ENCODE data around the gene OPN4. TPM values are rescaled to one million over a fixed set of nuclear protein-coding genes. Genes with fewer than 3 reads are reported as not detected.
"Not testable (repeated sequence)": the region's sequence is repeated elsewhere in the genome, so short reads cannot be mapped to it uniquely, and the experiment has no call there.

The OPN4 gene
- polyA plus RNA-seq, 3 donors from 2014 or later = not detected

- Mint-ChIP-seq H3K4me1 (no peaks in the 10 kb centered on the region), H3K27ac (no peak overlapping the region), H3K27me3 (ENCODE audit: low read depth in 3 of 3) (peaks cover 0 to 7% (median 7%) of the 10 kb centered on the region in 3 donors), H3K4me3 (no peak overlapping the region), H3K36me3 (no peaks in the 10 kb centered on the region), H3K9me3 (no peaks in the 10 kb centered on the region)
- DNase-seq = no peak
These were observed 18.0 kb upstream of the OPN4 start for GRCh38 chr10:86636311-86636710.

- Mint-ChIP-seq H3K9me3 (peaks cover 0 to 2% (median 0%) of the 10 kb centered on the region in 6 donors), H3K4me1 (peaks cover 10 to 15% of the 10 kb centered on the region in 2 donors), H3K27ac (no peak overlapping the region), H3K4me3 (no peak overlapping the region), H3K36me3 (peaks cover 0 to 3% (median 0%) of the 10 kb centered on the region in 3 donors), H3K27me3 (ENCODE audit: low read depth in 3 of 3) (peaks cover 0 to 6% (median 2%) of the 10 kb centered on the region in 3 donors)
- no peak for DNase-seq
These were observed 12.3 kb upstream of the OPN4 start for GRCh38 chr10:86642021-86642420.

- DNase-seq = no peak
- H3K27ac Mint-ChIP-seq = no peak overlapping the region
- H3K27me3 Mint-ChIP-seq (ENCODE audit: low read depth in 3 of 3) = peaks cover 0 to 6% (median 2%) of the 10 kb centered on the region in 3 donors
- H3K9me3 Mint-ChIP-seq = peaks cover 0 to 2% (median 0%) of the 10 kb centered on the region in 6 donors
- peaks cover 0 to 3% (median 0%) of the 10 kb centered on the region in 3 donors for H3K36me3 Mint-ChIP-seq
- peaks cover 10 to 15% of the 10 kb centered on the region in 2 donors for H3K4me1 Mint-ChIP-seq
- no peak overlapping the region for H3K4me3 Mint-ChIP-seq
These were observed 11.8 kb upstream of the OPN4 start for GRCh38 chr10:86642499-86642898.

- no peak overlapping the region for H3K4me3 Mint-ChIP-seq
- H3K4me1 Mint-ChIP-seq = peaks cover 10 to 15% of the 10 kb centered on the region in 2 donors
- no peak overlapping the region for H3K27ac Mint-ChIP-seq
- H3K9me3 Mint-ChIP-seq = peaks cover 0 to 2% (median 0%) of the 10 kb centered on the region in 6 donors
- H3K27me3 Mint-ChIP-seq (ENCODE audit: low read depth in 3 of 3) = peaks cover 0 to 6% (median 0%) of the 10 kb centered on the region in 3 donors
- peaks cover 0 to 3% (median 0%) of the 10 kb centered on the region in 3 donors for H3K36me3 Mint-ChIP-seq
- no peak for DNase-seq
These were observed 10.1 kb upstream of the OPN4 start for GRCh38 chr10:86644152-86644793.

GRCh38 chr10:86644794-86645445 is 9.4 kb upstream of the OPN4 start:
- Mint-ChIP-seq H3K27me3 (ENCODE audit: low read depth in 3 of 3) (peaks cover 0 to 6% (median 0%) of the 10 kb centered on the region in 3 donors), H3K27ac (no peak overlapping the region), H3K4me3 (no peak overlapping the region), H3K9me3 (peaks cover 0 to 2% (median 0%) of the 10 kb centered on the region in 6 donors), H3K4me1 (peaks cover 10 to 15% of the 10 kb centered on the region in 2 donors), H3K36me3 (peaks cover 0 to 3% (median 0%) of the 10 kb centered on the region in 3 donors)
- no peak for DNase-seq

- H3K27ac Mint-ChIP-seq, H3K9me3 Mint-ChIP-seq: not testable (repeated sequence)
- H3K4me1 Mint-ChIP-seq = peaks cover 10 to 15% of the 10 kb centered on the region in 2 donors
These were observed 8.7 kb upstream of the OPN4 start for GRCh38 chr10:86645621-86646165.

GRCh38 chr10:86646532-86646931 is 7.8 kb upstream of the OPN4 start:
- Mint-ChIP-seq H3K36me3 (peaks cover 0 to 2% (median 0%) of the 10 kb centered on the region in 3 donors), H3K4me1 (peaks cover 10 to 15% of the 10 kb centered on the region in 2 donors), H3K4me3 (no peak overlapping the region), H3K9me3 (peaks cover 0 to 2% (median 0%) of the 10 kb centered on the region in 6 donors), H3K27me3 (ENCODE audit: low read depth in 3 of 3) (peaks cover 0 to 6% (median 3%) of the 10 kb centered on the region in 3 donors), H3K27ac (no peak overlapping the region)
- no peak for DNase-seq

More at GRCh38 chr10:86645621-86646165, 8.7 kb upstream of the OPN4 start:
- DNase-seq; H3K27me3 Mint-ChIP-seq (ENCODE audit: low read depth in 3 of 3); H3K4me3 Mint-ChIP-seq; H3K36me3 Mint-ChIP-seq: not testable (repeated sequence)

GRCh38 chr10:86646933-86647332 is 7.4 kb upstream of the OPN4 start:
- peaks cover 10 to 15% of the 10 kb centered on the region in 2 donors for H3K4me1 Mint-ChIP-seq
- H3K9me3 Mint-ChIP-seq = peaks cover 0 to 2% (median 0%) of the 10 kb centered on the region in 6 donors
- no peaks in the 10 kb centered on the region for H3K36me3 Mint-ChIP-seq
- H3K4me3 Mint-ChIP-seq = no peak overlapping the region
- DNase-seq = no peak
- H3K27ac Mint-ChIP-seq = no peak overlapping the region
- peaks cover 0 to 4% (median 3%) of the 10 kb centered on the region in 3 donors for H3K27me3 Mint-ChIP-seq (ENCODE audit: low read depth in 3 of 3)

- no peak for DNase-seq
- H3K9me3 Mint-ChIP-seq = no peaks in the 10 kb centered on the region
- H3K4me1 Mint-ChIP-seq = peaks cover 7 to 12% of the 10 kb centered on the region in 2 donors
- H3K27ac Mint-ChIP-seq = no peak overlapping the region
- H3K4me3 Mint-ChIP-seq = no peak overlapping the region
- peaks cover 0 to 4% (median 3%) of the 10 kb centered on the region in 3 donors for H3K27me3 Mint-ChIP-seq (ENCODE audit: low read depth in 3 of 3)
- no peaks in the 10 kb centered on the region for H3K36me3 Mint-ChIP-seq
These were observed 6.3 kb upstream of the OPN4 start for GRCh38 chr10:86647773-86648703.

- H3K9me3 Mint-ChIP-seq = no peaks in the 10 kb centered on the region
- no peak for DNase-seq
- H3K27ac Mint-ChIP-seq = no peak overlapping the region
- H3K4me3 Mint-ChIP-seq = no peak overlapping the region
- peaks cover 0 to 4% of the 10 kb centered on the region in 2 donors for H3K4me1 Mint-ChIP-seq
- H3K27me3 Mint-ChIP-seq (ENCODE audit: low read depth in 3 of 3) = peaks cover 0 to 4% (median 3%) of the 10 kb centered on the region in 3 donors
- H3K36me3 Mint-ChIP-seq = no peaks in the 10 kb centered on the region
These were observed 5.5 kb upstream of the OPN4 start for GRCh38 chr10:86648704-86649427.

GRCh38 chr10:86649471-86650150 is 4.7 kb upstream of the OPN4 start:
- Mint-ChIP-seq H3K4me3 (no peak overlapping the region), H3K4me1 (no peaks in the 10 kb centered on the region), H3K9me3 (no peaks in the 10 kb centered on the region), H3K27ac (no peak overlapping the region), H3K27me3 (ENCODE audit: low read depth in 3 of 3) (peaks cover 0 to 4% (median 3%) of the 10 kb centered on the region in 3 donors), H3K36me3 (no peaks in the 10 kb centered on the region)
- no peak for DNase-seq

- no peak for DNase-seq
- Mint-ChIP-seq H3K36me3 (no peaks in the 10 kb centered on the region), H3K27ac (no peak overlapping the region), H3K27me3 (ENCODE audit: low read depth in 3 of 3) (peaks cover 0 to 4% (median 3%) of the 10 kb centered on the region in 3 donors), H3K9me3 (no peaks in the 10 kb centered on the region), H3K4me1 (no peaks in the 10 kb centered on the region), H3K4me3 (no peak overlapping the region)
These were observed 4.2 kb upstream of the OPN4 start for GRCh38 chr10:86650151-86650550.
